ENCODE measurements around the gene SACM1L.

SACM1L gene

GRCh38 chr3:45644063-45644790 lies 45.0 kb upstream of the SACM1L start:
- TF ChIP-seq CTCF (IDR thresholded peaks at IDR 0.05): no peak
- Histone ChIP-seq H3K4me1 (ENCODE audit: control insufficient read depth in 1 of 2, insufficient read depth in 1 of 2, low read depth in 1 of 2, low read length in 1 of 2) (peaks cover 28 to 33% of the 10 kb centered on the region in 2 experiments), H3K27me3 (no peaks in the 10 kb centered on the region), H3K4me3 (ENCODE audit: low read depth in 1 of 2, low read length in 1 of 2) (no peak overlapping the region), H3K9me3 (no peaks in the 10 kb centered on the region), H3K27ac (no peak overlapping the region), H3K36me3 (no peaks in the 10 kb centered on the region)

GRCh38 chr3:45644791-45645201 lies 44.4 kb upstream of the SACM1L start:
- H3K36me3 ChIP-seq: no peaks in the 10 kb centered on the region
- H3K4me1 ChIP-seq (ENCODE audit: control insufficient read depth in 1 of 2, insufficient read depth in 1 of 2, low read depth in 1 of 2, low read length in 1 of 2): peaks cover 28 to 32% of the 10 kb centered on the region in 2 experiments
- no peak overlapping the region for H3K4me3 ChIP-seq (ENCODE audit: low read depth in 1 of 2, low read length in 1 of 2)

GRCh38 chr3:45646051-45646585 lies 43.1 kb upstream of the SACM1L start:
- H3K4me3 ChIP-seq (ENCODE audit: low read depth in 1 of 2, low read length in 1 of 2): no peak overlapping the region
- TF ChIP-seq CTCF (IDR thresholded peaks at IDR 0.05): no peak
- no peaks in the 10 kb centered on the region for H3K27me3 ChIP-seq
- no peaks in the 10 kb centered on the region for H3K9me3 ChIP-seq
- H3K4me1 ChIP-seq (ENCODE audit: control insufficient read depth in 1 of 2, insufficient read depth in 1 of 2, low read depth in 1 of 2, low read length in 1 of 2): peaks cover 24 to 26% of the 10 kb centered on the region in 2 experiments
- H3K27ac ChIP-seq: no peak overlapping the region
- no peaks in the 10 kb centered on the region for H3K36me3 ChIP-seq

More at GRCh38 chr3:45644791-45645201, 44.4 kb upstream of the SACM1L start:
- no peak for TF ChIP-seq CTCF (IDR thresholded peaks at IDR 0.05)
- H3K9me3 ChIP-seq: no peaks in the 10 kb centered on the region
- H3K27me3 ChIP-seq: no peaks in the 10 kb centered on the region
- H3K27ac ChIP-seq: no peak overlapping the region

GRCh38 chr3:45647148-45647619 lies 42.0 kb upstream of the SACM1L start:
- H3K4me1 ChIP-seq (ENCODE audit: control insufficient read depth in 1 of 2, insufficient read depth in 1 of 2, low read depth in 1 of 2, low read length in 1 of 2): peaks cover 24 to 26% of the 10 kb centered on the region in 2 experiments

GRCh38 chr3:45653205-45653604 lies 36.0 kb upstream of the SACM1L start:
- H3K4me3 ChIP-seq (ENCODE audit: low read depth in 1 of 2, low read length in 1 of 2): no peak overlapping the region
- H3K9me3 ChIP-seq: no peaks in the 10 kb centered on the region
- H3K4me1 ChIP-seq (ENCODE audit: control insufficient read depth in 1 of 2, insufficient read depth in 1 of 2, low read depth in 1 of 2, low read length in 1 of 2): peaks cover 11 to 12% of the 10 kb centered on the region in 2 experiments
- no peak for TF ChIP-seq CTCF (IDR thresholded peaks at IDR 0.05)
- H3K27ac ChIP-seq: no peak overlapping the region
- no peaks in the 10 kb centered on the region for H3K27me3 ChIP-seq
- H3K36me3 ChIP-seq: no peaks in the 10 kb centered on the region

More at GRCh38 chr3:45647148-45647619, 42.0 kb upstream of the SACM1L start:
- Histone ChIP-seq H3K27me3 (no peaks in the 10 kb centered on the region), H3K9me3 (no peaks in the 10 kb centered on the region), H3K4me3 (ENCODE audit: low read depth in 1 of 2, low read length in 1 of 2) (no peak overlapping the region), H3K27ac (peak overlapping the region; percentile 45), H3K36me3 (no peaks in the 10 kb centered on the region)
- no peak for TF ChIP-seq CTCF (IDR thresholded peaks at IDR 0.05)
